OCI-LY7 (cell line): Measurements from ENCODE around the gene SLC22A16.

Experiments used
- EZH2phosphoT487 ChIP-seq: fragments of 200-600 bp; sonication (generic); IDR thresholded peaks from 2 replicates; pipeline ENCODE4 v1.6.1; 2018; ENCODE audit warnings: low read depth, borderline replicate concordance, mild to moderate bottlenecking, mixed run types, antibody characterized with exemption, low read length, moderate library complexity, mixed read lengths
- TF ChIP-seq, protein P1 (sequence below): fragments of 200-600 bp; sonication (generic); conservative IDR thresholded peaks from 2 replicates; pipeline ENCODE4 v1.5.1; 2014; ENCODE audit warnings: mild to moderate bottlenecking, antibody characterized with exemption, low read length, moderate library complexity, mixed read lengths

DNA sequence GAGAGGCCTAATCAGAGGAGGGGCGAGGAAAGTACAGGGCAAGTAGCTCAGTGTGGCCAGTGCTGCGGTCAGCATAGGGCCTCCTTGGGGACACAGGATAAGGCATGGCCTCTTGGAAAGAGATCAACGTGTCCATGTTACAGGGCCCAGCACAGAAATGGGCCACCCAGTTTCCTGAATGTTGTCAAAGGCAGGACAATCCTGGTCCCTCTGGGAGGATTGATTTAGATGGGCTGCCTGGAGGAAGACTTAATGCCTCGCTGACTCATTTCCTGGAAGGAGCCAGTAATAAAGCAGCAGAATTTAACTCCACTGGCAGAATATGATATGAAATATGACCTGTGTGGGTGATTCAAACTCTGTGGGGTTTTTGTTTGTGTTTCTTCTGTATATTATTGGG, 77.6 kb downstream of the SLC22A16 start:
- TF ChIP-seq, protein P1, sequence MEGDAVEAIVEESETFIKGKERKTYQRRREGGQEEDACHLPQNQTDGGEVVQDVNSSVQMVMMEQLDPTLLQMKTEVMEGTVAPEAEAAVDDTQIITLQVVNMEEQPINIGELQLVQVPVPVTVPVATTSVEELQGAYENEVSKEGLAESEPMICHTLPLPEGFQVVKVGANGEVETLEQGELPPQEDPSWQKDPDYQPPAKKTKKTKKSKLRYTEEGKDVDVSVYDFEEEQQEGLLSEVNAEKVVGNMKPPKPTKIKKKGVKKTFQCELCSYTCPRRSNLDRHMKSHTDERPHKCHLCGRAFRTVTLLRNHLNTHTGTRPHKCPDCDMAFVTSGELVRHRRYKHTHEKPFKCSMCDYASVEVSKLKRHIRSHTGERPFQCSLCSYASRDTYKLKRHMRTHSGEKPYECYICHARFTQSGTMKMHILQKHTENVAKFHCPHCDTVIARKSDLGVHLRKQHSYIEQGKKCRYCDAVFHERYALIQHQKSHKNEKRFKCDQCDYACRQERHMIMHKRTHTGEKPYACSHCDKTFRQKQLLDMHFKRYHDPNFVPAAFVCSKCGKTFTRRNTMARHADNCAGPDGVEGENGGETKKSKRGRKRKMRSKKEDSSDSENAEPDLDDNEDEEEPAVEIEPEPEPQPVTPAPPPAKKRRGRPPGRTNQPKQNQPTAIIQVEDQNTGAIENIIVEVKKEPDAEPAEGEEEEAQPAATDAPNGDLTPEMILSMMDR, result no peak
- no peak for TF ChIP-seq EZH2phosphoT487
